Spinal cord (tissue), 10 donors: ENCODE measurements around the gene APBA2. TPM values are rescaled to one million over a fixed set of nuclear protein-coding genes. Genes with fewer than 3 reads are reported as not detected.
A peak's percentile ranks its signal among the peaks of the same experiment; 100 is the strongest.

Source experiments
- DNase-seq, 6 donors: peaks; one replicate each; pipeline versions ENCODE4 v3.0.0 to v3.0.0-alpha.2; 2013 to 2015; ENCODE audit warnings: low spot score in 6 of 6, low read depth in 4 of 6
- H3K27ac ChIP-seq: one replicate; pipeline ENCODE4 v1.5.1; 2013; ENCODE audit warnings: low read depth, low read length, control low read depth
- H3K27me3 ChIP-seq: one replicate; pipeline ENCODE4 v1.6.1; 2013; ENCODE audit warnings: low read length; ENCODE audit not compliant: control insufficient read depth, insufficient read depth
- H3K36me3 ChIP-seq: one replicate; pipeline ENCODE4 v1.6.1; 2013; ENCODE audit warnings: low read length; ENCODE audit not compliant: control insufficient read depth, insufficient read depth
- H3K4me1 ChIP-seq: one replicate; pipeline ENCODE4 v1.6.1; 2013; ENCODE audit warnings: low read length; ENCODE audit not compliant: control insufficient read depth, insufficient read depth
- H3K4me3 ChIP-seq: one replicate; pipeline ENCODE4 v1.5.1; 2013; ENCODE audit warnings: low read depth, low read length, control low read depth
- H3K9me3 ChIP-seq: one replicate; pipeline ENCODE4 v1.6.1; 2013; ENCODE audit warnings: low read length; ENCODE audit not compliant: control insufficient read depth, insufficient read depth
- WGBS: methylation state at CpG from one replicate; pipeline ENCODE4 v1.1.5; 2013; ENCODE audit warnings: missing lambda C conversion rate; ENCODE audit not compliant: insufficient coverage; 5-methylcytosine and 5-hydroxymethylcytosine counted together
- polyA plus RNA-seq, 2 donors: library from polyadenylated mRNA; unstranded; fragments of 120-200 nt; gene quantifications; one replicate each; pipeline ENCODE4 v1.2.1, GENCODE V29; 2013; ENCODE audit not compliant: insufficient read length in 2 of 2
- total RNA-seq, 2 donors: library from RNA; depleted of rRNA in 1 of 2; stranded (reverse); fragments of 120-200 nt in 1 of 2; fragments of >200 nt in 1 of 2; gene quantifications; one replicate each; pipeline versions ENCODE4 v1.2.3 to v1.2.4, GENCODE V29; 2013 to 2014
- donor health status: healthy.

The APBA2 gene
- total and polyA plus RNA-seq, 4 donors: 46.2 to 111 (median 89.9) TPM

GRCh38 chr15:29062626-29063025 is 176.9 kb downstream of the APBA2 start:
- WGBS: 73% methylated on average over 5 of the region's 7 CpGs
- Histone ChIP-seq H3K27me3 (no peaks in the 10 kb centered on the region), H3K9me3 (no peaks in the 10 kb centered on the region), H3K4me1 (peaks cover 22% of the 10 kb centered on the region), H3K27ac (no peak overlapping the region), H3K36me3 (no peaks in the 10 kb centered on the region), H3K4me3 (no peak overlapping the region)
- no peak for DNase-seq

GRCh38 chr15:29063646-29064045 is 177.9 kb downstream of the APBA2 start:
- Histone ChIP-seq H3K27me3 (no peaks in the 10 kb centered on the region), H3K4me3 (no peak overlapping the region), H3K27ac (no peak overlapping the region), H3K9me3 (no peaks in the 10 kb centered on the region), H3K4me1 (peaks cover 30% of the 10 kb centered on the region), H3K36me3 (no peaks in the 10 kb centered on the region)
- no peak for DNase-seq
- 95% methylated on average over 5 of the region's 5 CpGs for WGBS

- 83% methylated on average over 8 of the region's 8 CpGs for WGBS
- H3K27me3 ChIP-seq: no peaks in the 10 kb centered on the region
- no peak overlapping the region for H3K27ac ChIP-seq
These were observed 178.5 kb downstream of the APBA2 start for GRCh38 chr15:29064290-29064689.

GRCh38 chr15:29064731-29065130 is 179.0 kb downstream of the APBA2 start:
- Histone ChIP-seq H3K27me3 (no peaks in the 10 kb centered on the region), H3K4me3 (no peak overlapping the region), H3K36me3 (no peaks in the 10 kb centered on the region), H3K27ac (no peak overlapping the region), H3K4me1 (peaks cover 35% of the 10 kb centered on the region), H3K9me3 (peaks cover 3% of the 10 kb centered on the region)
- 97% methylated on average over 8 of the region's 8 CpGs for WGBS
- DNase-seq: no peak

More at GRCh38 chr15:29064290-29064689, 178.5 kb downstream of the APBA2 start:
- no peak for DNase-seq
- Histone ChIP-seq H3K4me1 (peaks cover 31% of the 10 kb centered on the region), H3K9me3 (no peaks in the 10 kb centered on the region), H3K36me3 (no peaks in the 10 kb centered on the region), H3K4me3 (no peak overlapping the region)

GRCh38 chr15:29065571-29065970 is 179.8 kb downstream of the APBA2 start:
- Histone ChIP-seq H3K27ac (no peak overlapping the region), H3K4me3 (no peak overlapping the region), H3K27me3 (no peaks in the 10 kb centered on the region), H3K36me3 (no peaks in the 10 kb centered on the region), H3K4me1 (peaks cover 43% of the 10 kb centered on the region), H3K9me3 (peaks cover 3% of the 10 kb centered on the region)
- WGBS: 92% methylated on average over 4 of the region's 5 CpGs
- no peak for DNase-seq

- Histone ChIP-seq H3K4me1 (peaks cover 49% of the 10 kb centered on the region), H3K27me3 (no peaks in the 10 kb centered on the region), H3K9me3 (peaks cover 3% of the 10 kb centered on the region), H3K4me3 (no peak overlapping the region), H3K27ac (no peak overlapping the region), H3K36me3 (no peaks in the 10 kb centered on the region)
- 87% methylated on average over 3 of the region's 5 CpGs for WGBS
- no peak for DNase-seq
These were observed 180.5 kb downstream of the APBA2 start for GRCh38 chr15:29066310-29066709.

DNA sequence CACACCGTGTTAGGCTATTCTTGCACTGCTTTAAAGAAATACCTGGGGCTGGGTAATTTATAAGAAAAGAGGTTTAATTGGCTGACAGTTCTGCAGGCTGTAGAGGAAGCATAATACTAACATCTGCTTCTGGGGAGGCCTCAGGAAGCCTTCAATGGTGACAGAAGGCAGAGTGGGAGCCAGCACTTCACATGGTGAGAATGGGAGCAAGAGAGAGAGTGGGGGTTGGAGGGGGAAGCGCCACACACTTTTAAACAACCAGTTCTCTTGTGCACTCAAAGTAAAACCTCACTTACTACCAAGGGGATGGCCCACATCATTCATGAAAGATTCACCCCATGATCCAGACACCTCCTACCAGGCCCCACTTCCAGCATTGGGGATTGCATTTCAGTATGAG is 181.1 kb downstream of the APBA2 start:
- no peaks in the 10 kb centered on the region for H3K27me3 ChIP-seq
- peaks cover 3% of the 10 kb centered on the region for H3K9me3 ChIP-seq

GRCh38 chr15:29067949-29068348 is 182.2 kb downstream of the APBA2 start:
- H3K27ac ChIP-seq: no peak overlapping the region
- 63% methylated on average over 7 of the region's 7 CpGs for WGBS
- peaks cover 3% of the 10 kb centered on the region for H3K9me3 ChIP-seq
- no peaks in the 10 kb centered on the region for H3K27me3 ChIP-seq
- no peaks in the 10 kb centered on the region for H3K36me3 ChIP-seq
- no peak for DNase-seq
- peaks cover 53% of the 10 kb centered on the region for H3K4me1 ChIP-seq
- no peak overlapping the region for H3K4me3 ChIP-seq

More for the DNA sequence above, 181.1 kb downstream of the APBA2 start:
- DNase-seq: no peak
- no CpG with 5 or more reads among the region's 2 CpGs for WGBS
- peaks cover 51% of the 10 kb centered on the region for H3K4me1 ChIP-seq
- H3K4me3 ChIP-seq: no peak overlapping the region
- no peaks in the 10 kb centered on the region for H3K36me3 ChIP-seq
- no peak overlapping the region for H3K27ac ChIP-seq

DNA sequence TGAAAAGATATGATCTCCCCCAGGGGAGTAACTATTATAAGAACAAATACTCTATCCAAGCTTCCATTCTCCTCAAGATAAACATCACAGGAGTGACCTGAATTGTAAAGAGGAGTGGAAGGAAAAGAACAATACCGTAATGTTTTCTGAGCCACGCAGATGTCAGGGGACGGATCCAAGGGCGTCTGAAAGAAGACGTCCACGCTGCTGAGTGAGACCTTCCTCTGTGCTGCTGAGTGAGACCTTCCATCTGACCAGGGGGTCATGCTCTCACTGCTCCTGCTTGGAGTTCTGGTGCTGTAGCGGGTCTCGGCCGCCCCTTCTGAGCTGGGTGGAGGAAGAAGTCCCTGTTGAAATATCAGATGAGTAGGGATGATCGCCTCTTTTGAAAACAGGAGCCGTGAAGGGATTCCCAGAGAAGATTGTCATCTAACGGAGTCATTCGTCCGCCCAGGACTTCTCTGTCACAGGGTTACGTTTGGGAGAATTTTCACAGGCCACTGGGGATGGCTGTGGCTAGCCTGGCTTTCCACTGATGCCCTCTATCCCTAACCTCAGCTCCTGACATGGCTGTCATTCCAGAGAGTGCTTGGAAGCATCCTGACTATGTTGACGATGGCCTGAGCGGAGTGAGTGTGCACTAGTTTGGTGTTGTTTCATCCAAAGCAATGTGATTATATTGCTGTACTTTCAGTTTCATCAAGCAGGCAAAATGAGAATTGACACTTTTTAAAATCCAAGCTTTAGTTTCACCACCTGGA is 184.9 kb downstream of the APBA2 start:
- H3K27ac ChIP-seq: peak overlapping the region; percentile 67
- H3K4me3 ChIP-seq: no peak overlapping the region
- no peaks in the 10 kb centered on the region for H3K36me3 ChIP-seq
- no peaks in the 10 kb centered on the region for H3K27me3 ChIP-seq
- peak in 2 of 6 donors; percentile 53 to 84 for DNase-seq
- peaks cover 3% of the 10 kb centered on the region for H3K9me3 ChIP-seq
- 17% methylated on average over 12 of the region's 17 CpGs for WGBS
- peaks cover 43% of the 10 kb centered on the region for H3K4me1 ChIP-seq

- no peak overlapping the region for H3K4me3 ChIP-seq
- H3K9me3 ChIP-seq: peaks cover 3% of the 10 kb centered on the region
- H3K4me1 ChIP-seq: peaks cover 41% of the 10 kb centered on the region
- peak in 2 of 6 donors; percentile 77 to 80 for DNase-seq
- H3K36me3 ChIP-seq: no peaks in the 10 kb centered on the region
- peak overlapping the region; percentile 67 for H3K27ac ChIP-seq
- H3K27me3 ChIP-seq: no peaks in the 10 kb centered on the region
- WGBS: 9% methylated on average over 7 of the region's 11 CpGs
These were observed 185.6 kb downstream of the APBA2 start for GRCh38 chr15:29071232-29071881.
